H1 (cell line): ENCODE data around the gene C3orf20. TPM values are rescaled to one million over a fixed set of nuclear protein-coding genes. Genes with fewer than 3 reads are reported as not detected.

Source experiments
- CTCF ChIA-PET: fragments of 300-600 bp; sonication (Branson Sonifier 250); formaldehyde crosslinking; loops from one replicate; lab custom pipeline; 2021; ENCODE audit not compliant: partially characterized antibody; lab: Charles Lee
- POLR2A ChIA-PET: fragments of 300-600 bp; sonication (Branson Sonifier 250); formaldehyde crosslinking; loops from one replicate; lab custom pipeline; 2021; ENCODE audit warnings: inconsistent platforms; ENCODE audit not compliant: partially characterized antibody; lab: Charles Lee
- DNase-seq, 2 experiments: peaks; one replicate each; pipeline versions ENCODE4 v3.0.0 to v3.0.0-alpha.2; 2010 to 2022; ENCODE audit warnings: low spot score in 2 of 2, low read depth in 1 of 2, mixed read lengths in 1 of 2
- FAIRE-seq: peaks from 2 replicates; lab custom pipeline; 2011; peaks lifted over from hg19 to GRCh38; lab: Jason Lieb, UNC
- H2AFZ ChIP-seq: 2 replicates; pipeline ENCODE4 v1.8.1; 2012; ENCODE audit warnings: low read length, inconsistent platforms
- H2AK5ac ChIP-seq: 2 replicates; pipeline ENCODE4 v1.6.1; 2013; ENCODE audit warnings: low read depth, low read length
- H2BK120ac ChIP-seq: replicated peaks from 2 replicates; pipeline ENCODE3; 2013; ENCODE audit warnings: low read depth, low read length, inconsistent platforms
- H2BK12ac ChIP-seq: 2 replicates; pipeline ENCODE4 v1.6.1; 2013; ENCODE audit warnings: low read depth, low read length
- H2BK15ac ChIP-seq: 2 replicates; pipeline ENCODE4 v1.6.1; 2013; ENCODE audit warnings: low read length
- H2BK20ac ChIP-seq: 2 replicates; pipeline ENCODE4 v1.6.1; 2013; ENCODE audit warnings: low read length
- H2BK5ac ChIP-seq: 2 replicates; pipeline ENCODE4 v1.6.1; 2013; ENCODE audit warnings: low read depth, low read length
- H3K14ac ChIP-seq: 2 replicates; pipeline ENCODE4 v1.6.1; 2013; ENCODE audit warnings: inconsistent platforms; ENCODE audit not compliant: insufficient read length
- H3K18ac ChIP-seq: 2 replicates; pipeline ENCODE4 v1.6.1; 2013; ENCODE audit warnings: low read length; ENCODE audit errors: extremely low read depth
- H3K23ac ChIP-seq: 2 replicates; pipeline ENCODE4 v1.6.1; 2013; ENCODE audit warnings: inconsistent platforms; ENCODE audit not compliant: insufficient read length
- H3K23me2 ChIP-seq: 2 replicates; pipeline ENCODE4 v1.6.1; 2013; ENCODE audit warnings: low read depth, low read length
- H3K27ac ChIP-seq: 2 replicates; pipeline ENCODE4 v1.6.1; 2011; ENCODE audit warnings: low read depth, low read length, inconsistent platforms
- H3K27me3 ChIP-seq, 4 experiments: replicated peaks in 1 of 4; 1 replicate in 1 of 4; 2 replicates in 3 of 4; pipeline versions ENCODE4 v1.6.1 to v1.8.1; 2011 to 2013; ENCODE audit warnings: low read length in 3 of 4, mild to moderate bottlenecking in 3 of 4, inconsistent platforms in 2 of 4, mixed read lengths in 2 of 4, moderate library complexity in 1 of 4; ENCODE audit not compliant: control insufficient read depth in 3 of 4, insufficient read depth in 3 of 4; ENCODE audit errors: extremely low read depth in 1 of 4
- H3K36me3 ChIP-seq, 4 experiments: 2 replicates each; pipeline versions ENCODE4 v1.6.1 to v1.8.1; 2011 to 2013; ENCODE audit warnings: mild to moderate bottlenecking in 4 of 4, low read length in 3 of 4, moderate library complexity in 2 of 4, control low read depth in 1 of 4, inconsistent platforms in 1 of 4; ENCODE audit not compliant: insufficient read depth in 4 of 4, control insufficient read depth in 2 of 4
- H3K4ac ChIP-seq: replicated peaks from 2 replicates; pipeline ENCODE3; 2013; ENCODE audit warnings: low read length, low read depth, mixed read lengths, inconsistent platforms; ENCODE audit not compliant: insufficient read length
- H3K4me1 ChIP-seq, 4 experiments: replicated peaks in 1 of 4; 1 replicate in 1 of 4; 2 replicates in 3 of 4; pipeline versions ENCODE4 v1.6.1 to v1.8.1; 2011 to 2013; ENCODE audit warnings: low read length in 3 of 4, inconsistent platforms in 2 of 4, mixed read lengths in 1 of 4; ENCODE audit not compliant: insufficient read depth in 4 of 4, control insufficient read depth in 3 of 4
- H3K4me2 ChIP-seq, 2 experiments: 2 replicates each; pipeline versions ENCODE4 v1.6.1 to v1.8.1; 2011 to 2013; ENCODE audit warnings: low read depth in 2 of 2, low read length in 2 of 2, control low read depth in 1 of 2, inconsistent platforms in 1 of 2, mild to moderate bottlenecking in 1 of 2; ENCODE audit not compliant: insufficient read depth in 1 of 2
- H3K4me3 ChIP-seq, 4 experiments: fragments of 200-600, 300-600 bp in 1 of 4; sonication (generic), shearing (Covaris generic), sonication (Bioruptor Twin) in 1 of 4; 2 replicates each; pipeline versions ENCODE4 v1.5.1 to v1.8.1; 2011 to 2016; ENCODE audit warnings: low read length in 4 of 4, low read depth in 3 of 4, control low read depth in 2 of 4, inconsistent platforms in 2 of 4, mild to moderate bottlenecking in 2 of 4, mixed read lengths in 1 of 4, moderate library complexity in 1 of 4; ENCODE audit not compliant: insufficient read depth in 2 of 4; ENCODE audit errors: extremely low read depth in 1 of 4
- H3K56ac ChIP-seq: replicated peaks from 2 replicates; pipeline ENCODE3; 2013; ENCODE audit warnings: low read depth, mild to moderate bottlenecking, mixed read lengths, low read length, inconsistent platforms; ENCODE audit not compliant: insufficient read length
- H3K79me1 ChIP-seq: 2 replicates; pipeline ENCODE4 v1.6.1; 2013; ENCODE audit warnings: low read depth, low read length, control low read depth
- H3K79me2 ChIP-seq, 2 experiments: 2 replicates each; pipeline versions ENCODE4 v1.6.1 to v1.8.1; 2012 to 2013; ENCODE audit warnings: low read length in 2 of 2, mild to moderate bottlenecking in 2 of 2, inconsistent platforms in 1 of 2; ENCODE audit not compliant: insufficient read depth in 2 of 2, control insufficient read depth in 1 of 2
- H3K9ac ChIP-seq, 4 experiments: replicated peaks in 1 of 4; 1 replicate in 1 of 4; 2 replicates in 3 of 4; pipeline versions ENCODE4 v1.6.1 to v1.8.1; 2011 to 2013; ENCODE audit warnings: low read depth in 3 of 4, low read length in 3 of 4, control low read depth in 2 of 4, mild to moderate bottlenecking in 2 of 4, moderate library complexity in 2 of 4, inconsistent platforms in 1 of 4; ENCODE audit errors: extremely low read depth in 1 of 4
- H3K9me3 ChIP-seq, 2 experiments: 2 replicates each; pipeline versions ENCODE4 v1.6.1 to v1.8.1; 2012 to 2013; ENCODE audit warnings: mild to moderate bottlenecking in 2 of 2, moderate library complexity in 2 of 2, control low read depth in 1 of 2, inconsistent platforms in 1 of 2, low read depth in 1 of 2, low read length in 1 of 2, mixed read lengths in 1 of 2; ENCODE audit not compliant: insufficient read depth in 2 of 2
- H4K20me1 ChIP-seq, 2 experiments: replicated peaks in 1 of 2; 2 replicates each; pipeline versions ENCODE3 to v1.8.1; 2011 to 2013; ENCODE audit warnings: inconsistent platforms in 2 of 2, low read length in 2 of 2, mild to moderate bottlenecking in 1 of 2; ENCODE audit not compliant: insufficient read depth in 2 of 2, control insufficient read depth in 1 of 2
- H4K5ac ChIP-seq: 2 replicates; pipeline ENCODE4 v1.6.1; 2013; ENCODE audit warnings: low read length, low read depth, mixed read lengths, inconsistent platforms; ENCODE audit not compliant: insufficient read length
- H4K8ac ChIP-seq: 2 replicates; pipeline ENCODE4 v1.8.0; 2013; ENCODE audit warnings: mild to moderate bottlenecking, moderate library complexity, low read length, inconsistent platforms; ENCODE audit not compliant: insufficient read depth; ENCODE audit errors: extremely low read depth
- H4K91ac ChIP-seq: replicated peaks from 2 replicates; pipeline ENCODE3; 2013; ENCODE audit warnings: low read length, mixed read lengths, inconsistent platforms; ENCODE audit not compliant: insufficient read length
- ASH2L ChIP-seq: fragments of 200-600, 300-600 bp; sonication (generic); IDR thresholded peaks from one replicate; pipeline ENCODE4 v1.7.1; 2017; ENCODE audit warnings: low read length
- CEBPB ChIP-seq: IDR thresholded peaks from 2 replicates; pipeline ENCODE4 v1.6.1; 2012; ENCODE audit warnings: low read depth, low read length
- CTBP2 ChIP-seq: IDR thresholded peaks from 2 replicates; pipeline ENCODE4 v1.7.0; 2011; ENCODE audit warnings: borderline replicate concordance, mild to moderate bottlenecking, moderate library complexity, mixed read lengths, low read length; ENCODE audit not compliant: insufficient read depth, insufficient read length
- FOSL1 ChIP-seq: IDR thresholded peaks from 2 replicates; pipeline ENCODE4 v1.6.1; 2011; ENCODE audit warnings: mild to moderate bottlenecking, low read depth, low read length, moderate library complexity; ENCODE audit not compliant: insufficient read depth
- JUND ChIP-seq: IDR thresholded peaks from 2 replicates; pipeline ENCODE4 v1.6.1; 2011; ENCODE audit warnings: mild to moderate bottlenecking, improper control_type of control experiment, low read length
- KDM1A ChIP-seq: fragments of 200-600, 300-600 bp; sonication (generic); IDR thresholded peaks from 2 replicates; pipeline ENCODE4 v1.7.1; 2016; ENCODE audit warnings: mild to moderate bottlenecking, low read length, borderline replicate concordance
- MAFK ChIP-seq: IDR thresholded peaks from 2 replicates; pipeline ENCODE4 v1.6.1; 2012; ENCODE audit warnings: low read depth, mild to moderate bottlenecking, improper control_type of control experiment, low read length
- SIN3A ChIP-seq, 2 experiments: IDR thresholded peaks in 1 of 2; conservative IDR thresholded peaks in 1 of 2; 2 replicates each; pipeline ENCODE4 v1.6.1; 2011 to 2012; ENCODE audit warnings: low read length in 2 of 2, improper control_type of control experiment in 1 of 2, low read depth in 1 of 2, mild to moderate bottlenecking in 1 of 2
- SIRT6 ChIP-seq: IDR thresholded peaks from one replicate; pipeline ENCODE4 v1.7.1; 2012; ENCODE audit warnings: low read length, inconsistent platforms
- SIX5 ChIP-seq: IDR thresholded peaks from 2 replicates; pipeline ENCODE4 v1.6.1; 2011; ENCODE audit warnings: mild to moderate bottlenecking, low read depth, low read length
- SP1 ChIP-seq: IDR thresholded peaks from 2 replicates; pipeline ENCODE4 v1.6.1; 2011; ENCODE audit warnings: low read depth, low read length
- YY1 ChIP-seq: IDR thresholded peaks from 2 replicates; pipeline ENCODE4 v1.6.1; 2011; ENCODE audit warnings: low read depth, mild to moderate bottlenecking, low read length
- WGBS, 2 experiments: shearing (Covaris generic) in 1 of 2; methylation state at CpG; one replicate each; pipeline versions ENCODE4 v1.1.6 to v1.1.7; 2013 to 2015; ENCODE audit warnings: low lambda C conversion rate in 2 of 2, mixed read lengths in 2 of 2, inconsistent platforms in 1 of 2, low coverage in 1 of 2, missing lambda C conversion rate in 1 of 2; ENCODE audit not compliant: insufficient replicate concordance in 2 of 2, insufficient coverage in 1 of 2, insufficient read length in 1 of 2; ENCODE audit errors: extremely low coverage in 1 of 2, missing lambda C conversion rate in 1 of 2; 5-methylcytosine and 5-hydroxymethylcytosine counted together
- polyA plus RNA-seq, 7 experiments: library from polyadenylated mRNA; depleted of rRNA in 3 of 7; stranded (reverse) in 5 of 7; unstranded in 2 of 7; fragments of >200 nt in 5 of 7; fragments of 200-250 nt in 2 of 7; gene quantifications; 1 replicate in 5 of 7; 2 replicates in 1 of 7; 4 replicates in 1 of 7; pipeline versions ENCODE4 v1.2.1 to v1.2.3, GENCODE V29; 2011 to 2013; ENCODE audit warnings: missing spikeins in 2 of 7, mixed read lengths in 2 of 7
- total RNA-seq: library from RNA; stranded (reverse); fragmentation: NEBNext Ultra II Directional; extraction: Animal tissue kit (Norgen Biotek cat#: 25700); gene quantifications from 2 replicates; pipeline ENCODE4 v1.2.1, GENCODE V29; 2021
- TF ChIP-seq, protein P1 (sequence below): IDR thresholded peaks from 2 replicates; pipeline ENCODE4 v1.6.1; 2012; ENCODE audit warnings: inconsistent platforms
- TF ChIP-seq, protein P2 (sequence below): IDR thresholded peaks from 2 replicates; pipeline ENCODE4 v1.6.1; 2012; ENCODE audit warnings: inconsistent platforms

Gene C3orf20
- total and polyA plus RNA-seq, 2 of the 8 experiments (the other 6 are each of a cell fraction or from before 2014, with no cell fraction given) = not detected

GRCh38 chr3:14632442-14632930 lies 42.5 kb upstream of the C3orf20 start:
- H3K4me1 ChIP-seq = no peaks in the 10 kb centered on the region
- H3K23me2 ChIP-seq = no peaks in the 10 kb centered on the region
- H4K8ac ChIP-seq = no peak overlapping the region
- no peak overlapping the region for H3K4ac ChIP-seq
- H2AFZ ChIP-seq = no peak overlapping the region
- CTCF ChIA-PET = interaction anchor here (0.7 to 3.2 kb wide), 17 partner anchors 8 to 149 kb away, joined by 3 to 19 read pairs (median 4); no protein-coding TSS in a partner anchor
- H3K23ac ChIP-seq = no peak overlapping the region
- H2BK120ac ChIP-seq = no peak overlapping the region
- H2BK5ac ChIP-seq = no peak overlapping the region
- no peak overlapping the region for H3K4me3 ChIP-seq
- DNase-seq (no peak), FAIRE-seq (no peak)
- no peak overlapping the region for H2BK15ac ChIP-seq
- no peak overlapping the region for H3K27ac ChIP-seq
- H3K9me3 ChIP-seq = no peaks in the 10 kb centered on the region
- POLR2A ChIA-PET = no interaction called here
- H4K20me1 ChIP-seq = no peaks in the 10 kb centered on the region
- H4K5ac ChIP-seq = no peak overlapping the region
- 40% methylated on average over 1 of the region's 4 CpGs; no CpG with 5 or more reads in 1 of the 2 experiments for WGBS, 2 experiments
- no peak overlapping the region for H3K18ac ChIP-seq
- H3K4me2 ChIP-seq = no peak overlapping the region
- no peak overlapping the region for H2AK5ac ChIP-seq
- no peak overlapping the region for H3K56ac ChIP-seq
- no peak overlapping the region for H3K9ac ChIP-seq
- H3K14ac ChIP-seq = no peak overlapping the region
- no peak overlapping the region for H2BK12ac ChIP-seq
- no peaks in the 10 kb centered on the region; a peak in 1 of 7 replicates for H3K27me3 ChIP-seq
- H3K79me2 ChIP-seq = no peaks in the 10 kb centered on the region
- H4K91ac ChIP-seq = no peak overlapping the region
- no peak overlapping the region for H2BK20ac ChIP-seq
- H3K36me3 ChIP-seq = no peaks in the 10 kb centered on the region
- H3K79me1 ChIP-seq = no peaks in the 10 kb centered on the region
- TF ChIP-seq CEBPB (no peak), SP1 (no peak), SIRT6 (no peak), JUND (no peak), KDM1A (no peak), SIN3A (conservative IDR thresholded peaks at IDR 0.05 in 1 of 2, IDR thresholded peaks at IDR 0.05 in 1 of 2; ENCODE audit: low read depth in 1 of 2, low read length in 2 of 2) (no peak), CTBP2 (no peak), MAFK (no peak), ASH2L (no peak), YY1 (no peak), SIX5 (no peak), FOSL1 (no peak)
- TF ChIP-seq, protein P1, sequence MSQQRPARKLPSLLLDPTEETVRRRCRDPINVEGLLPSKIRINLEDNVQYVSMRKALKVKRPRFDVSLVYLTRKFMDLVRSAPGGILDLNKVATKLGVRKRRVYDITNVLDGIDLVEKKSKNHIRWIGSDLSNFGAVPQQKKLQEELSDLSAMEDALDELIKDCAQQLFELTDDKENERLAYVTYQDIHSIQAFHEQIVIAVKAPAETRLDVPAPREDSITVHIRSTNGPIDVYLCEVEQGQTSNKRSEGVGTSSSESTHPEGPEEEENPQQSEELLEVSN = no peak
- TF ChIP-seq, protein P2, sequence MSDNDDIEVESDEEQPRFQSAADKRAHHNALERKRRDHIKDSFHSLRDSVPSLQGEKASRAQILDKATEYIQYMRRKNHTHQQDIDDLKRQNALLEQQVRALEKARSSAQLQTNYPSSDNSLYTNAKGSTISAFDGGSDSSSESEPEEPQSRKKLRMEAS = no peak
